K562 (cell line): ENCODE data around the gene SMAP2. TPM values are rescaled to one million over a fixed set of nuclear protein-coding genes. Genes with fewer than 3 reads are reported as not detected.
A peak's percentile ranks its signal among the peaks of the same experiment; 100 is the strongest.

Experiments
- ATAC-seq: fragments of 200-7000 bp; cut with Tn5 transposase; 3 replicates; pipeline ENCODE4 v1.9.1; 2020; ENCODE audit warnings: moderate library complexity
- BruUV-seq: library from RNA; stranded (reverse); fragments of 400-500 nt; replicated peaks from 2 replicates; lab custom pipeline; 2021; lab: Mats Ljungman, UMichigan
- CTCF ChIA-PET: fragments of 300-600 bp; formaldehyde crosslinking; extraction: SDS; loops from one replicate; lab custom pipeline; 2021; ENCODE audit warnings: low intra/inter-chr PET ratio; lab: Yijun Ruan, JAX
- POLR2A ChIA-PET: fragments of 300-600, 350-650 bp; sonication (Branson Sonifier 250); formaldehyde crosslinking; extraction: SDS; loops from one replicate; lab custom pipeline; 2021; ENCODE audit warnings: antibody characterized with exemption, inconsistent platforms; lab: Yijun Ruan, JAX
- DNase-seq, 4 experiments: peaks; one replicate each; pipeline versions ENCODE4 v3.0.0 to v3.0.0-alpha.2; 2011 to 2018; ENCODE audit warnings: low spot score in 3 of 4, mixed read lengths in 3 of 4; ENCODE audit errors: extremely low read depth in 1 of 4
- FAIRE-seq: peaks from 2 replicates; lab custom pipeline; 2011; peaks lifted over from hg19 to GRCh38; lab: Jason Lieb, UNC
- H2AFZ ChIP-seq: 2 replicates; pipeline ENCODE4 v1.6.0; 2011; ENCODE audit warnings: low read depth, low read length, control low read depth, inconsistent platforms
- H3K27ac ChIP-seq: fragments of 200-600 bp; 3 replicates; pipeline ENCODE4 v1.8.0; 2011; ENCODE audit warnings: low read depth, mild to moderate bottlenecking, control low read depth, inconsistent platforms, low read length, moderate library complexity, mixed read lengths; ENCODE audit errors: extremely low read depth
- H3K27me3 ChIP-seq, 2 experiments: fragments of 300-600 bp in 1 of 2; 2 replicates in 1 of 2; 3 replicates in 1 of 2; pipeline versions ENCODE4 v1.6.0 to v1.8.0; 2011; ENCODE audit warnings: inconsistent platforms in 2 of 2, low read length in 2 of 2, mild to moderate bottlenecking in 1 of 2, mixed read lengths in 1 of 2, moderate library complexity in 1 of 2; ENCODE audit not compliant: control insufficient read depth in 2 of 2, insufficient read depth in 2 of 2
- H3K36me3 ChIP-seq: fragments of 300-600 bp; 3 replicates; pipeline ENCODE4 v1.8.0; 2011; ENCODE audit warnings: mild to moderate bottlenecking, low read length, inconsistent platforms; ENCODE audit not compliant: control insufficient read depth, insufficient read depth
- H3K4me1 ChIP-seq, 2 experiments: fragments of 200-600 bp in 1 of 2; replicated peaks in 1 of 2; 2 replicates in 1 of 2; 3 replicates in 1 of 2; pipeline versions ENCODE4 v1.5.1 to v1.8.0; 2011; ENCODE audit warnings: inconsistent platforms in 2 of 2, low read length in 2 of 2, mild to moderate bottlenecking in 1 of 2, mixed read lengths in 1 of 2, moderate library complexity in 1 of 2; ENCODE audit not compliant: control insufficient read depth in 2 of 2, insufficient read depth in 2 of 2
- H3K4me2 ChIP-seq: 2 replicates; pipeline ENCODE4 v1.6.1; 2011; ENCODE audit warnings: low read length, control low read depth, inconsistent platforms, mixed read lengths; ENCODE audit not compliant: insufficient read depth
- H3K4me3 ChIP-seq: fragments of 200-600 bp; sonication (generic), shearing (Covaris generic); 2 replicates; pipeline ENCODE4 v1.5.1; 2016; ENCODE audit warnings: control low read depth, inconsistent platforms
- H3K79me2 ChIP-seq: fragments of 200-600 bp; 3 replicates; pipeline ENCODE4 v1.8.0; 2011; ENCODE audit warnings: low read length, inconsistent platforms; ENCODE audit not compliant: control insufficient read depth, insufficient read depth
- H3K9ac ChIP-seq, 2 experiments: 2 replicates each; pipeline versions ENCODE4 v1.6.0 to v1.6.1; 2011; ENCODE audit warnings: low read depth in 2 of 2, low read length in 2 of 2, control low read depth in 1 of 2, inconsistent platforms in 1 of 2, mild to moderate bottlenecking in 1 of 2, mixed read lengths in 1 of 2; ENCODE audit not compliant: insufficient read depth in 1 of 2
- H3K9me1 ChIP-seq: one replicate; pipeline ENCODE4 v1.6.0; 2011; ENCODE audit warnings: inconsistent platforms, mild to moderate bottlenecking, low read length, moderate library complexity; ENCODE audit not compliant: control insufficient read depth, insufficient read depth
- H3K9me3 ChIP-seq: replicated peaks from 2 replicates; pipeline ENCODE4 v1.5.1; 2011; ENCODE audit warnings: low read depth, low read length, inconsistent platforms; ENCODE audit not compliant: control insufficient read depth, insufficient read depth
- H4K20me1 ChIP-seq: replicated peaks from 2 replicates; pipeline ENCODE4 v1.6.1; 2011; ENCODE audit warnings: low read length, inconsistent platforms, mixed read lengths; ENCODE audit not compliant: control insufficient read depth, insufficient read depth
- POLR2G ChIP-seq: fragments of 200-400 bp; formaldehyde crosslinking; IDR thresholded peaks from 2 replicates; pipeline ENCODE4 v1.6.1; 2017; ENCODE audit warnings: low read depth, mild to moderate bottlenecking, antibody characterized with exemption, low read length, moderate library complexity
- RBBP5 ChIP-seq: fragments of 200-600 bp; sonication (generic); IDR thresholded peaks from 2 replicates; pipeline ENCODE4 v1.6.1; 2012; ENCODE audit warnings: borderline replicate concordance, mild to moderate bottlenecking, low read length, control low read depth, inconsistent platforms; ENCODE audit not compliant: insufficient read depth, poor library complexity, severe bottlenecking
- WGBS: fragments of 100-300 bp; shearing (Covaris generic); methylation state at CpG from one replicate; pipeline ENCODE4 v1.1.6; 2016; ENCODE audit warnings: low coverage, mixed read lengths; ENCODE audit not compliant: insufficient coverage; ENCODE audit errors: missing lambda C conversion rate; 5-methylcytosine and 5-hydroxymethylcytosine counted together
- in situ Hi-C: fragments of 300-500 bp; cut with MboI; formaldehyde crosslinking; loops from 4 replicates; pipeline ENCODE4 v1.15.0; 2018; ENCODE audit warnings: inconsistent platforms, mixed read lengths
- intact Hi-C: fragments of 100-400 bp; cut with micrococcal nuclease; formaldehyde crosslinking; loops from 2 replicates; pipeline ENCODE4 v1.14.2; 2022
- polyA plus RNA-seq, 8 experiments: library from polyadenylated mRNA; depleted of rRNA in 4 of 8; stranded (reverse) in 5 of 8; unstranded in 3 of 8; fragments of >200 nt; fragmentation: Nextera tagmentation in 2 of 8; fragmentation: Illumina TruSeq in 1 of 8; extraction: Ambion mirVana in 2 of 8; extraction: Trizol in 1 of 8; gene quantifications; 2 replicates each; pipeline versions ENCODE4 v1.2.1 to v1.2.3, GENCODE V29; 2011 to 2014; ENCODE audit warnings: inconsistent platforms in 1 of 8, missing spikeins in 1 of 8
- total RNA-seq, 7 experiments: library from RNA; depleted of rRNA in 6 of 7; stranded (reverse); fragments of >200 nt in 6 of 7; fragmentation: Illumina TruSeq in 2 of 7; extraction: Trizol in 2 of 7; gene quantifications; 2 replicates each; pipeline versions ENCODE4 v1.2.1 to v1.2.3, GENCODE V29; 2011 to 2021; ENCODE audit warnings: low replicate concordance in 1 of 7
- TF ChIP-seq, protein P1 (sequence below): sonication (generic); formaldehyde crosslinking; IDR thresholded peaks from 2 replicates; pipeline ENCODE4 v1.8.1; 2023; ENCODE audit warnings: mild to moderate bottlenecking, missing genetic modification reagents

SMAP2 gene
- total and polyA plus RNA-seq, 9 of the 15 experiments (the other 6 are each of a cell fraction or from before 2014, with no cell fraction given): 38.7 to 212 (median 94.1) TPM

DNA sequence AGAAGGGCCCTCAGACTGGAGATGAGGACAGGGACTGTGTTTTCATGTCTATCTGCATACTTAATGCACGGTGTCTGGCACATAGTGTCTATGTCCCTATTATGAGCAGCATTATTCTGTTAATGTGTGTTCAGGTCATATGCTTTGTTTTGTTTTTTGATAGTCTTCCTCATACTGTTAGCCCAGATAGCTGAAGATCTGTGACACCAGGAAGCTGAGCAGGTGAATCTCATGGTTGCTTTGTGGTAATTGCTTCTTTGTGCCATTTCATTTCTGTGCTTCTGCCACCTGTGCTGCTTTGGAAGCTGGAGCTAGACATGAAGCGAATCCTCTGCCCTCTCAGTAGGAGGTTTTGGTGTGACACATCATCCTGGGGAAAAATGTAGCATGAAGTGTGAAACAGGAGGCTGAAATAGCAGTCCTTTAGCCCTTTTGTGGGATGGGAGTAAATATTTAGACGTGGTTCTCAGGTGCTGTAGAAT, 15.8 kb downstream of the SMAP2 start (continued):
- TF ChIP-seq, protein P1, sequence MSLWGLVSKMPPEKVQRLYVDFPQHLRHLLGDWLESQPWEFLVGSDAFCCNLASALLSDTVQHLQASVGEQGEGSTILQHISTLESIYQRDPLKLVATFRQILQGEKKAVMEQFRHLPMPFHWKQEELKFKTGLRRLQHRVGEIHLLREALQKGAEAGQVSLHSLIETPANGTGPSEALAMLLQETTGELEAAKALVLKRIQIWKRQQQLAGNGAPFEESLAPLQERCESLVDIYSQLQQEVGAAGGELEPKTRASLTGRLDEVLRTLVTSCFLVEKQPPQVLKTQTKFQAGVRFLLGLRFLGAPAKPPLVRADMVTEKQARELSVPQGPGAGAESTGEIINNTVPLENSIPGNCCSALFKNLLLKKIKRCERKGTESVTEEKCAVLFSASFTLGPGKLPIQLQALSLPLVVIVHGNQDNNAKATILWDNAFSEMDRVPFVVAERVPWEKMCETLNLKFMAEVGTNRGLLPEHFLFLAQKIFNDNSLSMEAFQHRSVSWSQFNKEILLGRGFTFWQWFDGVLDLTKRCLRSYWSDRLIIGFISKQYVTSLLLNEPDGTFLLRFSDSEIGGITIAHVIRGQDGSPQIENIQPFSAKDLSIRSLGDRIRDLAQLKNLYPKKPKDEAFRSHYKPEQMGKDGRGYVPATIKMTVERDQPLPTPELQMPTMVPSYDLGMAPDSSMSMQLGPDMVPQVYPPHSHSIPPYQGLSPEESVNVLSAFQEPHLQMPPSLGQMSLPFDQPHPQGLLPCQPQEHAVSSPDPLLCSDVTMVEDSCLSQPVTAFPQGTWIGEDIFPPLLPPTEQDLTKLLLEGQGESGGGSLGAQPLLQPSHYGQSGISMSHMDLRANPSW: no peak

DNA sequence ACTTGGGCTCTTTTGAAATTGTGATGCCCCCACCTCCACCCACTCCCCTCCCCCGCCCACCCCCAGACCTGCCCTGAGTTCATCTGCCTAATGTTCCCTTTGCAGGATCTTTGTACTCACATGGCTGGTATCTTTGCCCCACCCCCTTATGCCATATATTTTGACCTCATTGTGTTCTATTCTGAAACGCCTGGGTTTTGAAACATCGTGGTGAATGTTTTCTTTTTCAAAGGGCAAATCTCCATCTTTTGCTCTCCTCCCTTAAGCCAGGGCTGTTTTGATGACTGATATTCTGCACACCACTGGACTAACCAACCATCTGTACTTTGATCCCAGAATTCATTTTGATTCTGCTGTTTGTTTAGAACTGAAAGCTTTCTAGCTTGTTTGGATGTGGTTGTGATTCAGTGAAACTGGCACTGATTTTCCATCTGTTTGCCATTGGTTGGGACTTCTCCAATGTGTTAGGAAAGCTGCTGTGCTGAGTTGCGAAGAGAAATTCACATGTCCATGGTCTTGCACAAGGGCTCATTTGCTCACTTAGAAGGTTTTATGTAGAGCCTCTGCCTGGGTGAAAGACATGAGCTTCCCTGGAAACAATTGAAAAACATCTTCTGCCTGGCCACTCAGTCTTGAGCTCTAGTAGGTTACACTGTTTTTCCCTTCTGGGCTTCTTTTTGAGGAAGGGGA, 16.5 kb downstream of the SMAP2 start:
- H3K4me1 ChIP-seq: peaks cover 33 to 70% of the 10 kb centered on the region in 2 experiments
- intact Hi-C loops: no loop called here
- ATAC-seq (no peak), DNase-seq (no peak), FAIRE-seq (no peak)
- H3K27ac ChIP-seq: no peak overlapping the region
- in situ Hi-C loops: no loop called here
- ChIA-PET POLR2A (interaction anchor here (0.6 to 2.6 kb wide), 3 partner anchors 10 to 58 kb away, joined by 3 to 15 read pairs (median 3); no protein-coding TSS in a partner anchor), CTCF (no interaction called here)
- H3K9me3 ChIP-seq: no peaks in the 10 kb centered on the region
- no peak overlapping the region for H3K9ac ChIP-seq
- peaks cover 10% of the 10 kb centered on the region; the same call in 1 of the 2 replicates for H4K20me1 ChIP-seq
- peaks cover 34% of the 10 kb centered on the region for H3K36me3 ChIP-seq
- peaks cover 97% of the 10 kb centered on the region for H3K79me2 ChIP-seq
- H2AFZ ChIP-seq: no peak overlapping the region
- H3K9me1 ChIP-seq: no peaks in the 10 kb centered on the region
- no peak overlapping the region for H3K4me2 ChIP-seq
- BruUV-seq: no TSS peak
- WGBS: 77% methylated on average over 4 of the region's 4 CpGs
- TF ChIP-seq POLR2G: 0 out of 2 replicates have a peak, but pooled peaks have one; percentile 16
- no peak for TF ChIP-seq RBBP5
- no peaks in the 10 kb centered on the region for H3K27me3 ChIP-seq
- H3K4me3 ChIP-seq: no peak overlapping the region
